ENCODE data around the gene SCLT1.

DNA sequence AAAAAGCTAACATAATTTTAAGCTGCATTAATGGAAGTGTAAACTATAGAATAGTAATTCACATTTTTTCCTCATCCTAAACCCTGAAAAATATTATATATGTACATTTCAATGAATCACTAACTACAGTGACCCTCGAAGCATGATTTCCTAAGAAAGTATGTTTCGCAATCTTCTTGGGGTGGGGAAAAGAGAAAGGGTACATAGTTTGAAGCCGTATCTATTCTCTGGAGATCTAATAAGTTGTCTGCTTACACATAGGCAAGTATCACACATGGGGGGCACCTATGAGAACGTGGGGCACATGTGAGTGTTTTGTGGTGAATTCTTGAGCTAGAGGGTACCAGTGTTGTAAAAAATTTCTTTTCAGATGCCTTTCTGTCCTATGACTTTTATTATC, 212.7 kb downstream of the SCLT1 start:
- TF ChIP-seq, protein P1, sequence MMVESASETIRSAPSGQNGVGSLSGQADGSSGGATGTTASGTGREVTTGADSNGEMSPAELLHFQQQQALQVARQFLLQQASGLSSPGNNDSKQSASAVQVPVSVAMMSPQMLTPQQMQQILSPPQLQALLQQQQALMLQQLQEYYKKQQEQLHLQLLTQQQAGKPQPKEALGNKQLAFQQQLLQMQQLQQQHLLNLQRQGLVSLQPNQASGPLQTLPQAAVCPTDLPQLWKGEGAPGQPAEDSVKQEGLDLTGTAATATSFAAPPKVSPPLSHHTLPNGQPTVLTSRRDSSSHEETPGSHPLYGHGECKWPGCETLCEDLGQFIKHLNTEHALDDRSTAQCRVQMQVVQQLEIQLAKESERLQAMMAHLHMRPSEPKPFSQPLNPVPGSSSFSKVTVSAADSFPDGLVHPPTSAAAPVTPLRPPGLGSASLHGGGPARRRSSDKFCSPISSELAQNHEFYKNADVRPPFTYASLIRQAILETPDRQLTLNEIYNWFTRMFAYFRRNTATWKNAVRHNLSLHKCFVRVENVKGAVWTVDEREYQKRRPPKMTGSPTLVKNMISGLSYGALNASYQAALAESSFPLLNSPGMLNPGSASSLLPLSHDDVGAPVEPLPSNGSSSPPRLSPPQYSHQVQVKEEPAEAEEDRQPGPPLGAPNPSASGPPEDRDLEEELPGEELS (CRISPR knock-in tag; IDR thresholded peaks at IDR 0.05) = no peak
- TF ChIP-seq, protein P2, sequence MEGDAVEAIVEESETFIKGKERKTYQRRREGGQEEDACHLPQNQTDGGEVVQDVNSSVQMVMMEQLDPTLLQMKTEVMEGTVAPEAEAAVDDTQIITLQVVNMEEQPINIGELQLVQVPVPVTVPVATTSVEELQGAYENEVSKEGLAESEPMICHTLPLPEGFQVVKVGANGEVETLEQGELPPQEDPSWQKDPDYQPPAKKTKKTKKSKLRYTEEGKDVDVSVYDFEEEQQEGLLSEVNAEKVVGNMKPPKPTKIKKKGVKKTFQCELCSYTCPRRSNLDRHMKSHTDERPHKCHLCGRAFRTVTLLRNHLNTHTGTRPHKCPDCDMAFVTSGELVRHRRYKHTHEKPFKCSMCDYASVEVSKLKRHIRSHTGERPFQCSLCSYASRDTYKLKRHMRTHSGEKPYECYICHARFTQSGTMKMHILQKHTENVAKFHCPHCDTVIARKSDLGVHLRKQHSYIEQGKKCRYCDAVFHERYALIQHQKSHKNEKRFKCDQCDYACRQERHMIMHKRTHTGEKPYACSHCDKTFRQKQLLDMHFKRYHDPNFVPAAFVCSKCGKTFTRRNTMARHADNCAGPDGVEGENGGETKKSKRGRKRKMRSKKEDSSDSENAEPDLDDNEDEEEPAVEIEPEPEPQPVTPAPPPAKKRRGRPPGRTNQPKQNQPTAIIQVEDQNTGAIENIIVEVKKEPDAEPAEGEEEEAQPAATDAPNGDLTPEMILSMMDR (IDR thresholded peaks at IDR 0.05) = no peak
- TF ChIP-seq, protein P3, sequence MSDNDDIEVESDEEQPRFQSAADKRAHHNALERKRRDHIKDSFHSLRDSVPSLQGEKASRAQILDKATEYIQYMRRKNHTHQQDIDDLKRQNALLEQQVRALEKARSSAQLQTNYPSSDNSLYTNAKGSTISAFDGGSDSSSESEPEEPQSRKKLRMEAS (CRISPR knock-in tag; IDR thresholded peaks at IDR 0.05) = no peak

Measured in WTC11 (cell line).